GM23338 (cell line): ENCODE data around the gene EVX2. TPM values are rescaled to one million over a fixed set of nuclear protein-coding genes. Genes with fewer than 3 reads are reported as not detected.

Source experiments
- ATAC-seq: fragments of 200-7000 bp; cut with Tn5 transposase; 3 replicates; pipeline ENCODE4 v1.9.1; 2020
- DNase-seq: peaks from one replicate; pipeline ENCODE4 v3.0.0-alpha.2; 2015; ENCODE audit warnings: low spot score
- H2AFZ ChIP-seq: fragments of 200-600 bp; sonication (generic); 2 replicates; pipeline ENCODE4 v1.8.0; 2016; ENCODE audit warnings: antibody characterized with exemption, mild to moderate bottlenecking, moderate library complexity
- H3F3A ChIP-seq: fragments of 200-600 bp; sonication (generic); replicated peaks from 2 replicates; pipeline ENCODE4 v1.8.0; 2017; ENCODE audit warnings: antibody characterized with exemption, mixed run types, low read depth
- H3K27ac ChIP-seq: fragments of 200-600 bp; sonication (generic); 2 replicates; pipeline ENCODE4 v1.6.1; 2016; ENCODE audit warnings: low read depth
- H3K27me3 ChIP-seq: fragments of 200-600 bp; sonication (generic); 2 replicates; pipeline ENCODE4 v1.8.0; 2016; ENCODE audit warnings: mild to moderate bottlenecking, mixed run types, moderate library complexity; ENCODE audit not compliant: insufficient read depth
- H3K36me3 ChIP-seq: fragments of 200-600 bp; sonication (generic); 2 replicates; pipeline ENCODE4 v1.8.0; 2016; ENCODE audit warnings: mild to moderate bottlenecking; ENCODE audit not compliant: insufficient read depth
- H3K4me1 ChIP-seq: fragments of 200-600 bp; sonication (generic); 2 replicates; pipeline ENCODE4 v1.8.0; 2016; ENCODE audit warnings: mild to moderate bottlenecking, moderate library complexity; ENCODE audit not compliant: insufficient read depth
- H3K4me2 ChIP-seq: fragments of 200-600 bp; sonication (generic); 2 replicates; pipeline ENCODE4 v1.7.1; 2017; ENCODE audit warnings: mixed run types
- H3K4me3 ChIP-seq: fragments of 200-600 bp; sonication (generic); 2 replicates; pipeline ENCODE4 v1.6.1; 2016; ENCODE audit warnings: mixed run types
- H3K79me2 ChIP-seq: fragments of 200-600 bp; sonication (generic); replicated peaks from 2 replicates; pipeline ENCODE4 v1.8.0; 2017; ENCODE audit warnings: mild to moderate bottlenecking; ENCODE audit not compliant: insufficient read depth
- H3K9me2 ChIP-seq: fragments of 200-600 bp; sonication (generic); 2 replicates; pipeline ENCODE4 v1.8.0; 2017; ENCODE audit not compliant: insufficient read depth
- H4K20me1 ChIP-seq: fragments of 200-600 bp; sonication (generic); replicated peaks from 2 replicates; pipeline ENCODE4 v1.8.0; 2017; ENCODE audit warnings: mild to moderate bottlenecking; ENCODE audit not compliant: insufficient read depth
- H3K27ac Mint-ChIP-seq: 2 replicates; pipeline ENCODE4 v1.8.0; 2020; ENCODE audit warnings: inconsistent platforms, mild to moderate bottlenecking, moderate library complexity, mixed read lengths
- H3K27me3 Mint-ChIP-seq: 3 replicates; pipeline ENCODE4 v1.8.0; 2022; ENCODE audit warnings: low read depth, mild to moderate bottlenecking, moderate library complexity, mixed read lengths, inconsistent platforms; ENCODE audit not compliant: insufficient read depth, poor library complexity
- H3K36me3 Mint-ChIP-seq: 3 replicates; pipeline ENCODE4 v1.8.0; 2021; ENCODE audit warnings: low read depth, mild to moderate bottlenecking, inconsistent platforms, moderate library complexity, mixed read lengths
- H3K4me1 Mint-ChIP-seq: 3 replicates; pipeline ENCODE4 v1.8.0; 2020; ENCODE audit warnings: mild to moderate bottlenecking, inconsistent platforms, mixed read lengths
- H3K4me3 Mint-ChIP-seq: 3 replicates; pipeline ENCODE4 v1.8.0; 2021; ENCODE audit warnings: moderate library complexity, mild to moderate bottlenecking, inconsistent platforms, mixed read lengths
- H3K9me3 Mint-ChIP-seq: 3 replicates; pipeline ENCODE4 v1.8.0; 2020; ENCODE audit warnings: moderate library complexity, mild to moderate bottlenecking, inconsistent platforms, mixed read lengths
- ETS1 ChIP-seq: IDR thresholded peaks from 2 replicates; pipeline ENCODE4 v1.6.1; 2016; ENCODE audit warnings: antibody characterized with exemption
- EZH2 ChIP-seq: fragments of 200-600 bp; sonication (generic); IDR thresholded peaks from one replicate; pipeline ENCODE4 v1.8.0; 2017; ENCODE audit warnings: antibody characterized with exemption, mild to moderate bottlenecking, low read depth; ENCODE audit not compliant: unreplicated experiment
- EZH2phosphoT487 ChIP-seq: fragments of 200-600 bp; sonication (generic); IDR thresholded peaks from one replicate; pipeline ENCODE4 v1.8.1; 2018; ENCODE audit warnings: antibody characterized with exemption; ENCODE audit not compliant: unreplicated experiment
- NANOG ChIP-seq: IDR thresholded peaks from 2 replicates; pipeline ENCODE4 v1.6.1; 2016; ENCODE audit warnings: antibody characterized with exemption, borderline replicate concordance
- POLR2AphosphoS5 ChIP-seq: IDR thresholded peaks from 2 replicates; pipeline ENCODE4 v1.6.1; 2016; ENCODE audit warnings: antibody characterized with exemption, low read depth
- STAT1 ChIP-seq: IDR thresholded peaks from one replicate; pipeline ENCODE4 v1.6.1; 2016; ENCODE audit warnings: antibody characterized with exemption; ENCODE audit not compliant: unreplicated experiment
- ZNF114 ChIP-seq: fragments of 250-450 bp; sonication (Bioruptor Pico); IDR thresholded peaks from 2 replicates; pipeline ENCODE4 v1.5.0; 2020; ENCODE audit warnings: mild to moderate bottlenecking, moderate library complexity
- ZNF462 ChIP-seq: fragments of 250-450 bp; sonication (Bioruptor Pico); IDR thresholded peaks from 2 replicates; pipeline ENCODE4 v1.5.0; 2020; ENCODE audit warnings: mild to moderate bottlenecking, moderate library complexity
- polyA plus RNA-seq: library from polyadenylated mRNA; unstranded; fragments of >200 nt; fragmentation: Nextera tagmentation; extraction: Ambion mirVana; gene quantifications from 2 replicates; pipeline ENCODE4 v1.2.1, GENCODE V29; 2016
- total RNA-seq: library from RNA; depleted of rRNA; stranded (reverse); fragments of >200 nt; shearing (Covaris generic); gene quantifications from 2 replicates; pipeline ENCODE4 v1.2.3, GENCODE V29; 2014

EVX2 gene
- total and polyA plus RNA-seq, 2 experiments from 2014 or later: 0.03 TPM; not detected in 1

- TF ChIP-seq ZNF462 (CRISPR knock-in tag): no peak
These were observed 48.6 kb downstream of the EVX2 start (continued) for GRCh38 chr2:176035013-176035691.

- no peaks in the 10 kb centered on the region for H3K9me2 ChIP-seq
- no peak overlapping the region for H3K4me3 ChIP-seq
- H3K4me2 ChIP-seq: no peak overlapping the region
- no peaks in the 10 kb centered on the region for H3K4me1 Mint-ChIP-seq
- no peaks in the 10 kb centered on the region for H3K27me3 Mint-ChIP-seq
- H2AFZ ChIP-seq: no peak overlapping the region
- no peak overlapping the region for H3K27ac ChIP-seq
- no peak for ATAC-seq
- no peaks in the 10 kb centered on the region for H4K20me1 ChIP-seq
- no peaks in the 10 kb centered on the region for H3K27me3 ChIP-seq
- no peaks in the 10 kb centered on the region for H3K36me3 Mint-ChIP-seq
- H3K9me3 Mint-ChIP-seq: no peaks in the 10 kb centered on the region
- no peak overlapping the region for H3K4me3 Mint-ChIP-seq
- no peaks in the 10 kb centered on the region for H3K4me1 ChIP-seq
- DNase-seq: no peak
- H3K36me3 ChIP-seq: no peaks in the 10 kb centered on the region
- H3F3A ChIP-seq: no peaks in the 10 kb centered on the region
- no peaks in the 10 kb centered on the region for H3K79me2 ChIP-seq
- no peak overlapping the region for H3K27ac Mint-ChIP-seq
- TF ChIP-seq STAT1 (no peak), EZH2phosphoT487 (no peak), ETS1 (no peak), EZH2 (no peak), POLR2AphosphoS5 (no peak), NANOG (no peak), ZNF462 (CRISPR knock-in tag) (no peak), ZNF114 (CRISPR knock-in tag) (no peak)
These were observed 56.0 kb downstream of the EVX2 start for GRCh38 chr2:176027806-176028205.
